HepG2 (cell line): ENCODE measurements around the gene SLC2A10. TPM values are rescaled to one million over a fixed set of nuclear protein-coding genes. Genes with fewer than 3 reads are reported as not detected.

Experiments
- ATAC-seq: fragments of 200-7000 bp; cut with Tn5 transposase; 3 replicates; pipeline ENCODE4 v1.9.1; 2020; ENCODE audit warnings: mild to moderate bottlenecking, moderate library complexity
- BruUV-seq: library from RNA; stranded (reverse); fragments of 400-500 nt; replicated peaks from 2 replicates; lab custom pipeline; 2021; lab: Mats Ljungman, UMichigan
- CTCF ChIA-PET: fragments of 300-600 bp; formaldehyde crosslinking; extraction: SDS; loops from one replicate; lab custom pipeline; 2021; ENCODE audit warnings: low total read pairs, inconsistent platforms, low intra/inter-chr PET ratio; lab: Yijun Ruan, JAX
- POLR2A ChIA-PET: fragments of 350-600 bp; sonication (Branson Sonifier 250); formaldehyde crosslinking; loops from one replicate; lab custom pipeline; 2020; ENCODE audit warnings: antibody characterized with exemption, inconsistent platforms; lab: Yijun Ruan, JAX
- DNase-seq: peaks from one replicate; pipeline ENCODE4 v3.0.0-alpha.2; 2015; ENCODE audit warnings: low spot score
- FAIRE-seq: peaks from 3 replicates; lab custom pipeline; 2011; peaks lifted over from hg19 to GRCh38; lab: Jason Lieb, UNC
- H2AFZ ChIP-seq: one replicate; pipeline ENCODE4 v1.6.1; 2011; ENCODE audit warnings: low read length, inconsistent platforms
- H3K27ac ChIP-seq: fragments of 300-600 bp; 3 replicates; pipeline ENCODE4 v1.8.0; 2011; ENCODE audit warnings: mixed run types, mild to moderate bottlenecking, mixed read lengths, low read length, inconsistent platforms; ENCODE audit not compliant: insufficient read depth; ENCODE audit errors: extremely low read length
- H3K27me3 ChIP-seq, 2 experiments: fragments of 200-600 bp in 1 of 2; 2 replicates in 1 of 2; 3 replicates in 1 of 2; pipeline versions ENCODE4 v1.6.0 to v1.8.0; 2011; ENCODE audit warnings: low read length in 2 of 2, mild to moderate bottlenecking in 2 of 2, moderate library complexity in 2 of 2, inconsistent platforms in 1 of 2; ENCODE audit not compliant: insufficient read depth in 2 of 2, control insufficient read depth in 1 of 2
- H3K36me3 ChIP-seq, 2 experiments: fragments of 200-600 bp in 1 of 2; replicated peaks in 1 of 2; 2 replicates in 1 of 2; 3 replicates in 1 of 2; pipeline versions ENCODE4 v1.5.1 to v1.8.0; 2011; ENCODE audit warnings: low read length in 2 of 2, inconsistent platforms in 1 of 2; ENCODE audit not compliant: insufficient read depth in 2 of 2, control insufficient read depth in 1 of 2
- H3K4me1 ChIP-seq: 2 replicates; pipeline ENCODE4 v1.5.1; 2012; ENCODE audit warnings: low read length, inconsistent platforms; ENCODE audit not compliant: insufficient read depth
- H3K4me2 ChIP-seq: 2 replicates; pipeline ENCODE4 v1.6.0; 2011; ENCODE audit warnings: low read depth, low read length, inconsistent platforms
- H3K4me3 ChIP-seq, 3 experiments: fragments of 200-600 bp in 1 of 3; sonication (generic), shearing (Covaris generic) in 1 of 3; replicated peaks in 1 of 3; 2 replicates each; pipeline ENCODE4 v1.5.1; 2011 to 2016; ENCODE audit warnings: low read length in 3 of 3, inconsistent platforms in 2 of 3, low read depth in 2 of 3, mild to moderate bottlenecking in 2 of 3, control low read depth in 1 of 3, mixed read lengths in 1 of 3; ENCODE audit not compliant: insufficient read depth in 1 of 3
- H3K79me2 ChIP-seq: one replicate; pipeline ENCODE4 v1.6.1; 2011; ENCODE audit warnings: low read length, inconsistent platforms; ENCODE audit not compliant: insufficient read depth
- H3K9ac ChIP-seq: 2 replicates; pipeline ENCODE4 v1.6.0; 2011; ENCODE audit warnings: mild to moderate bottlenecking, low read depth, low read length, inconsistent platforms; ENCODE audit not compliant: insufficient read depth
- H3K9me3 ChIP-seq: 2 replicates; pipeline ENCODE4 v1.5.1; 2012; ENCODE audit warnings: mild to moderate bottlenecking, low read length
- H4K20me1 ChIP-seq: 2 replicates; pipeline ENCODE4 v1.6.0; 2011; ENCODE audit warnings: inconsistent platforms, mild to moderate bottlenecking, low read length, moderate library complexity; ENCODE audit not compliant: insufficient read depth
- RBM22 ChIP-seq: fragments of 200-400 bp; formaldehyde crosslinking; optimal IDR thresholded peaks from 2 replicates; pipeline ENCODE3; 2017; ENCODE audit warnings: mild to moderate bottlenecking, low read length, moderate library complexity
- REPIN1 ChIP-seq: sonication (generic); formaldehyde crosslinking; IDR thresholded peaks from 2 replicates; pipeline ENCODE4 v1.8.0; 2022; ENCODE audit warnings: missing genetic modification reagents, low read depth, mild to moderate bottlenecking, borderline replicate concordance
- TCF12 ChIP-seq, 2 experiments: fragments of 450-650 bp in 1 of 2; sonication (generic) in 1 of 2; formaldehyde crosslinking in 1 of 2; IDR thresholded peaks; 2 replicates each; pipeline versions ENCODE4 v1.6.1 to v1.8.0; 2017 to 2022; ENCODE audit warnings: antibody characterized with exemption in 1 of 2, mild to moderate bottlenecking in 1 of 2, missing genetic modification reagents in 1 of 2, moderate library complexity in 1 of 2
- TEAD3 ChIP-seq: optimal IDR thresholded peaks from 2 replicates; pipeline ENCODE3; 2016; ENCODE audit warnings: borderline replicate concordance
- THAP11 ChIP-seq: IDR thresholded peaks from 2 replicates; pipeline ENCODE4 v1.6.1; 2016; ENCODE audit warnings: missing biosample characterization, missing genetic modification reagents
- THYN1 ChIP-seq: sonication (generic); formaldehyde crosslinking; IDR thresholded peaks from 2 replicates; pipeline ENCODE4 v1.8.1; 2023; ENCODE audit warnings: low read depth, mild to moderate bottlenecking, moderate library complexity, missing genetic modification reagents, borderline replicate concordance
- ZKSCAN8 ChIP-seq: IDR thresholded peaks from 2 replicates; pipeline ENCODE4 v1.6.1; 2016; ENCODE audit warnings: borderline replicate concordance, missing genetic modification reagents, missing compliant biosample characterization
- ZNF564 ChIP-seq: sonication (generic); formaldehyde crosslinking; IDR thresholded peaks from 2 replicates; pipeline ENCODE4 v1.8.1; 2023; ENCODE audit warnings: mild to moderate bottlenecking, missing genetic modification reagents
- ZNF709 ChIP-seq: sonication (generic); formaldehyde crosslinking; IDR thresholded peaks from 2 replicates; pipeline ENCODE4 v1.5.0; 2020; ENCODE audit warnings: mild to moderate bottlenecking, missing genetic modification reagents
- WGBS: methylation state at CpG from one replicate; pipeline ENCODE4 v1.1.6; 2017; ENCODE audit warnings: low lambda C conversion rate; 5-methylcytosine and 5-hydroxymethylcytosine counted together
- in situ Hi-C: cut with HindIII; loops from 2 replicates; pipeline ENCODE4 v1.10.0; 2017; ENCODE audit warnings: low pct_unique_long_range_greater_than_20kb; ENCODE audit not compliant: extremely low pct_ligation_motif_present
- intact Hi-C: fragments of 100-400 bp; cut with micrococcal nuclease; formaldehyde crosslinking; loops from one replicate; pipeline ENCODE4 v1.10.0; 2022; ENCODE audit not compliant: unreplicated experiment
- polyA plus RNA-seq, 8 experiments: library from polyadenylated mRNA; depleted of rRNA in 3 of 8; stranded (reverse) in 7 of 8; unstranded in 1 of 8; fragments of >200 nt; fragmentation: Illumina TruSeq in 4 of 8; extraction: Trizol in 4 of 8; gene quantifications; 2 replicates each; pipeline versions ENCODE4 v1.2.1 to v1.2.3, GENCODE V29; 2011 to 2016; ENCODE audit warnings: low read depth in 4 of 8, missing spikeins in 1 of 8, mixed read lengths in 1 of 8; ENCODE audit not compliant: insufficient read depth in 1 of 8
- total RNA-seq, 5 experiments: library from RNA; depleted of rRNA; stranded (reverse); fragments of >200 nt; fragmentation: Illumina TruSeq; extraction: Trizol; gene quantifications; 2 replicates each; pipeline ENCODE4 v1.2.3, GENCODE V29; 2016; ENCODE audit warnings: low read depth in 1 of 5
- TF ChIP-seq, protein P1 (sequence below): sonication (generic); formaldehyde crosslinking; IDR thresholded peaks from 2 replicates; pipeline ENCODE4 v1.8.1; 2023; ENCODE audit warnings: mild to moderate bottlenecking, missing genetic modification reagents
- TF ChIP-seq, protein P2 (sequence below): sonication (generic); formaldehyde crosslinking; IDR thresholded peaks from 2 replicates; pipeline ENCODE4 v1.4.0; 2020; ENCODE audit warnings: missing genetic modification reagents
- TF ChIP-seq, protein P3 (sequence below): sonication (generic); formaldehyde crosslinking; IDR thresholded peaks from 2 replicates; pipeline ENCODE4 v1.4.0; 2020; ENCODE audit warnings: mild to moderate bottlenecking, missing genetic modification reagents
- TF ChIP-seq, protein P4 (sequence below): sonication (generic); formaldehyde crosslinking; IDR thresholded peaks from 2 replicates; pipeline ENCODE4 v1.4.0; 2020; ENCODE audit warnings: missing genetic modification reagents, borderline replicate concordance
- TF ChIP-seq, protein P5 (sequence below): sonication (generic); formaldehyde crosslinking; IDR thresholded peaks from 2 replicates; pipeline ENCODE4 v1.8.0; 2022; ENCODE audit warnings: mild to moderate bottlenecking, missing genetic modification reagents

The SLC2A10 gene
- total and polyA plus RNA-seq, 2 of the 13 experiments (the other 11 are each of a cell fraction or from before 2014, with no cell fraction given) = 16.0 to 18.4 TPM

DNA sequence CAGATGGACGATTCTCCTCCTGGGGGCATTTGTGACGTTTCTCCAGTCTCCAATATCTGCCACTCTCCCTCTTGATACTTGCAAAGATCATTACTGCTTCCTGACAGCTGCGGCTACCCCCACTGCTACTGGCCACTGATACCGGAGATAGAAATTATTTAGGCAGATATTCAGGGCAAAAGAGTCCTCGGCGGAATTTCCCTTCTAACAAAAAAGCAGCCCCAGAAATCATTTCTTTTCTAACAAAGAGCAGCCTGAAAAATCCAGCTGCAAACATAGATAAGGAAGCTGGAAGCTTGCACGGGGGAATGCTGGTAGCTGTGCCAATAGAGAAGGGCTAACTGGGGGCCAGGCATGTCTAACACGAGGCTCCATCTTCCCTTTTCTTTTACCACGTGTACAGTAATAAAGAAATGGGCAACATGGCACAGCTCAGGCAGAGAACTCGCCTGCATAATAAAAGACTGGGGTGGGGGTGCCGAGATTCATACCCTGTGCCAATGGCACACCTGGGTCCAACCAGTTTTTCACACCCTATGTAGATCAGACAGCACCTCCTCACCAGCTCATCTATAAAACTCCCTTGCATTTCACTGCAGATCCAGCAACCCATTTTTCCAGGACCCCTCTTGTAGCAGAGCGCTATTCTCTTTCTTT, 26.3 kb upstream of the SLC2A10 start:
- peaks cover 30% of the 10 kb centered on the region for H3K79me2 ChIP-seq
- POLR2A ChIA-PET = interaction anchor here (1.6 to 5.0 kb wide), 3 partner anchors 33 to 160 kb away, joined by 3 to 27 read pairs (median 7); no protein-coding TSS in a partner anchor
- H3K36me3 ChIP-seq = peaks cover 3 to 10% of the 10 kb centered on the region in 2 experiments; a peak in 3 of 5 replicates
- no peak overlapping the region for H3K4me3 ChIP-seq
- FAIRE-seq = no peak
- no peak for DNase-seq
- intact Hi-C loops = no loop called here
- H2AFZ ChIP-seq = no peak overlapping the region
- ATAC-seq = no peak
- no peaks in the 10 kb centered on the region for H4K20me1 ChIP-seq
- H3K4me1 ChIP-seq = peaks cover 88% of the 10 kb centered on the region
- no peaks in the 10 kb centered on the region for H3K27me3 ChIP-seq
- CTCF ChIA-PET = no interaction called here
- in situ Hi-C loops = loop anchor here (5.0 kb wide), 3 partner anchors 36 to 161 kb away; no protein-coding TSS in a partner anchor
- no peaks in the 10 kb centered on the region for H3K9me3 ChIP-seq
- WGBS = 92% methylated on average over 12 of the region's 12 CpGs
- H3K27ac ChIP-seq = no peak overlapping the region
- BruUV-seq = no TSS peak
- H3K9ac ChIP-seq = no peak overlapping the region
- H3K4me2 ChIP-seq = no peak overlapping the region
- TF ChIP-seq ZNF709 (no peak), RBM22 (peak; percentile 3), ZNF564 (CRISPR knock-in tag) (no peak), THAP11 (CRISPR knock-in tag) (no peak), TEAD3 (CRISPR knock-in tag) (no peak), ZKSCAN8 (no peak), TCF12 (IDR thresholded peaks at IDR 0.05) (no peak), TCF12 (CRISPR knock-in tag; IDR thresholded peaks at IDR 0.05) (no peak), THYN1 (CRISPR knock-in tag) (0 out of 2 replicates have a peak, but pooled peaks have one; percentile 36), REPIN1 (CRISPR knock-in tag) (no peak)
- TF ChIP-seq, protein P1, sequence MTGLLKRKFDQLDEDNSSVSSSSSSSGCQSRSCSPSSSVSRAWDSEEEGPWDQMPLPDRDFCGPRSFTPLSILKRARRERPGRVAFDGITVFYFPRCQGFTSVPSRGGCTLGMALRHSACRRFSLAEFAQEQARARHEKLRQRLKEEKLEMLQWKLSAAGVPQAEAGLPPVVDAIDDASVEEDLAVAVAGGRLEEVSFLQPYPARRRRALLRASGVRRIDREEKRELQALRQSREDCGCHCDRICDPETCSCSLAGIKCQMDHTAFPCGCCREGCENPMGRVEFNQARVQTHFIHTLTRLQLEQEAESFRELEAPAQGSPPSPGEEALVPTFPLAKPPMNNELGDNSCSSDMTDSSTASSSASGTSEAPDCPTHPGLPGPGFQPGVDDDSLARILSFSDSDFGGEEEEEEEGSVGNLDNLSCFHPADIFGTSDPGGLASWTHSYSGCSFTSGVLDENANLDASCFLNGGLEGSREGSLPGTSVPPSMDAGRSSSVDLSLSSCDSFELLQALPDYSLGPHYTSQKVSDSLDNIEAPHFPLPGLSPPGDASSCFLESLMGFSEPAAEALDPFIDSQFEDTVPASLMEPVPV (CRISPR knock-in tag) = no peak
- TF ChIP-seq, protein P2, sequence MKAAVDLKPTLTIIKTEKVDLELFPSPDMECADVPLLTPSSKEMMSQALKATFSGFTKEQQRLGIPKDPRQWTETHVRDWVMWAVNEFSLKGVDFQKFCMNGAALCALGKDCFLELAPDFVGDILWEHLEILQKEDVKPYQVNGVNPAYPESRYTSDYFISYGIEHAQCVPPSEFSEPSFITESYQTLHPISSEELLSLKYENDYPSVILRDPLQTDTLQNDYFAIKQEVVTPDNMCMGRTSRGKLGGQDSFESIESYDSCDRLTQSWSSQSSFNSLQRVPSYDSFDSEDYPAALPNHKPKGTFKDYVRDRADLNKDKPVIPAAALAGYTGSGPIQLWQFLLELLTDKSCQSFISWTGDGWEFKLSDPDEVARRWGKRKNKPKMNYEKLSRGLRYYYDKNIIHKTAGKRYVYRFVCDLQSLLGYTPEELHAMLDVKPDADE = 0 out of 2 replicates have a peak, but pooled peaks have one; percentile 35
- TF ChIP-seq, protein P3, sequence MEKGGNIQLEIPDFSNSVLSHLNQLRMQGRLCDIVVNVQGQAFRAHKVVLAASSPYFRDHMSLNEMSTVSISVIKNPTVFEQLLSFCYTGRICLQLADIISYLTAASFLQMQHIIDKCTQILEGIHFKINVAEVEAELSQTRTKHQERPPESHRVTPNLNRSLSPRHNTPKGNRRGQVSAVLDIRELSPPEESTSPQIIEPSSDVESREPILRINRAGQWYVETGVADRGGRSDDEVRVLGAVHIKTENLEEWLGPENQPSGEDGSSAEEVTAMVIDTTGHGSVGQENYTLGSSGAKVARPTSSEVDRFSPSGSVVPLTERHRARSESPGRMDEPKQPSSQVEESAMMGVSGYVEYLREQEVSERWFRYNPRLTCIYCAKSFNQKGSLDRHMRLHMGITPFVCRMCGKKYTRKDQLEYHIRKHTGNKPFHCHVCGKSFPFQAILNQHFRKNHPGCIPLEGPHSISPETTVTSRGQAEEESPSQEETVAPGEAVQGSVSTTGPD (CRISPR knock-in tag) = no peak
- TF ChIP-seq, protein P4, sequence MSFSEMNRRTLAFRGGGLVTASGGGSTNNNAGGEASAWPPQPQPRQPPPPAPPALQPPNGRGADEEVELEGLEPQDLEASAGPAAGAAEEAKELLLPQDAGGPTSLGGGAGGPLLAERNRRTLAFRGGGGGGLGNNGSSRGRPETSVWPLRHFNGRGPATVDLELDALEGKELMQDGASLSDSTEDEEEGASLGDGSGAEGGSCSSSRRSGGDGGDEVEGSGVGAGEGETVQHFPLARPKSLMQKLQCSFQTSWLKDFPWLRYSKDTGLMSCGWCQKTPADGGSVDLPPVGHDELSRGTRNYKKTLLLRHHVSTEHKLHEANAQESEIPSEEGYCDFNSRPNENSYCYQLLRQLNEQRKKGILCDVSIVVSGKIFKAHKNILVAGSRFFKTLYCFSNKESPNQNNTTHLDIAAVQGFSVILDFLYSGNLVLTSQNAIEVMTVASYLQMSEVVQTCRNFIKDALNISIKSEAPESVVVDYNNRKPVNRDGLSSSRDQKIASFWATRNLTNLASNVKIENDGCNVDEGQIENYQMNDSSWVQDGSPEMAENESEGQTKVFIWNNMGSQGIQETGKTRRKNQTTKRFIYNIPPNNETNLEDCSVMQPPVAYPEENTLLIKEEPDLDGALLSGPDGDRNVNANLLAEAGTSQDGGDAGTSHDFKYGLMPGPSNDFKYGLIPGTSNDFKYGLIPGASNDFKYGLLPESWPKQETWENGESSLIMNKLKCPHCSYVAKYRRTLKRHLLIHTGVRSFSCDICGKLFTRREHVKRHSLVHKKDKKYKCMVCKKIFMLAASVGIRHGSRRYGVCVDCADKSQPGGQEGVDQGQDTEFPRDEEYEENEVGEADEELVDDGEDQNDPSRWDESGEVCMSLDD (CRISPR knock-in tag) = no peak
- TF ChIP-seq, protein P5, sequence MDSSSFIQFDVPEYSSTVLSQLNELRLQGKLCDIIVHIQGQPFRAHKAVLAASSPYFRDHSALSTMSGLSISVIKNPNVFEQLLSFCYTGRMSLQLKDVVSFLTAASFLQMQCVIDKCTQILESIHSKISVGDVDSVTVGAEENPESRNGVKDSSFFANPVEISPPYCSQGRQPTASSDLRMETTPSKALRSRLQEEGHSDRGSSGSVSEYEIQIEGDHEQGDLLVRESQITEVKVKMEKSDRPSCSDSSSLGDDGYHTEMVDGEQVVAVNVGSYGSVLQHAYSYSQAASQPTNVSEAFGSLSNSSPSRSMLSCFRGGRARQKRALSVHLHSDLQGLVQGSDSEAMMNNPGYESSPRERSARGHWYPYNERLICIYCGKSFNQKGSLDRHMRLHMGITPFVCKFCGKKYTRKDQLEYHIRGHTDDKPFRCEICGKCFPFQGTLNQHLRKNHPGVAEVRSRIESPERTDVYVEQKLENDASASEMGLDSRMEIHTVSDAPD = no peak
